Choroid plexus epithelial cell (primary cell): ENCODE results near the gene PHACTR4.
A peak's percentile ranks its signal among the peaks of the same experiment; 100 is the strongest.
"Not testable (repeated sequence)": the region's sequence is repeated elsewhere in the genome, so short reads cannot be mapped to it uniquely, and the experiment has no call there.

ENCODE experiments used
- DNase-seq: peaks from one replicate; pipeline ENCODE4 v3.0.0-alpha.2; 2010; ENCODE audit warnings: low read depth
- H3K4me3 ChIP-seq: 2 replicates; pipeline ENCODE4 v1.5.1; 2011; ENCODE audit warnings: low read depth, mild to moderate bottlenecking, control low read depth, low read length, moderate library complexity
- TF ChIP-seq, protein P1 (sequence below): conservative IDR thresholded peaks from 2 replicates; pipeline ENCODE4 v1.5.1; 2011; ENCODE audit warnings: low read depth, mild to moderate bottlenecking, control low read depth, inconsistent platforms, low read length, moderate library complexity

Gene PHACTR4

DNA sequence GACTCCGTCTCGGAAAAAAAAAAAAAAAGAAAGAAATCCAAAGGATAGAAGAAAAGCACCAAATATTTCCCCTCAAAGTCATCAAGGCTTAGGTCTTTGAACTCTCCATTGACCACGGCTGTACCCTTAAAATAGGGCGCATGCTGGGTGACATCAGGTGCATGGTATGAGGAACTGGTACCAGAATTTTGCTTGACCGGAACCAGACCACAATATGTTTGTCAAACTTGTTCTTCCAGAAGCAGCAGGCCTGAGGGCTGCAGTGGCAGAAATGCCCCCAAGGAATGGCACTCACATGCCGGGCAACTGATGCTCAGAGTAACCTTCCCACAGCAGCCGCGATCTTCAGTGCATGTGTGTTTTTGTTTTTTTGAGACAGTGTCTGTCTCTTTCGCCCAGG is 157.3 kb downstream of the PHACTR4 start:
- no peak overlapping the region for H3K4me3 ChIP-seq
- no peak for DNase-seq
- TF ChIP-seq, protein P1, sequence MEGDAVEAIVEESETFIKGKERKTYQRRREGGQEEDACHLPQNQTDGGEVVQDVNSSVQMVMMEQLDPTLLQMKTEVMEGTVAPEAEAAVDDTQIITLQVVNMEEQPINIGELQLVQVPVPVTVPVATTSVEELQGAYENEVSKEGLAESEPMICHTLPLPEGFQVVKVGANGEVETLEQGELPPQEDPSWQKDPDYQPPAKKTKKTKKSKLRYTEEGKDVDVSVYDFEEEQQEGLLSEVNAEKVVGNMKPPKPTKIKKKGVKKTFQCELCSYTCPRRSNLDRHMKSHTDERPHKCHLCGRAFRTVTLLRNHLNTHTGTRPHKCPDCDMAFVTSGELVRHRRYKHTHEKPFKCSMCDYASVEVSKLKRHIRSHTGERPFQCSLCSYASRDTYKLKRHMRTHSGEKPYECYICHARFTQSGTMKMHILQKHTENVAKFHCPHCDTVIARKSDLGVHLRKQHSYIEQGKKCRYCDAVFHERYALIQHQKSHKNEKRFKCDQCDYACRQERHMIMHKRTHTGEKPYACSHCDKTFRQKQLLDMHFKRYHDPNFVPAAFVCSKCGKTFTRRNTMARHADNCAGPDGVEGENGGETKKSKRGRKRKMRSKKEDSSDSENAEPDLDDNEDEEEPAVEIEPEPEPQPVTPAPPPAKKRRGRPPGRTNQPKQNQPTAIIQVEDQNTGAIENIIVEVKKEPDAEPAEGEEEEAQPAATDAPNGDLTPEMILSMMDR: no peak

DNA sequence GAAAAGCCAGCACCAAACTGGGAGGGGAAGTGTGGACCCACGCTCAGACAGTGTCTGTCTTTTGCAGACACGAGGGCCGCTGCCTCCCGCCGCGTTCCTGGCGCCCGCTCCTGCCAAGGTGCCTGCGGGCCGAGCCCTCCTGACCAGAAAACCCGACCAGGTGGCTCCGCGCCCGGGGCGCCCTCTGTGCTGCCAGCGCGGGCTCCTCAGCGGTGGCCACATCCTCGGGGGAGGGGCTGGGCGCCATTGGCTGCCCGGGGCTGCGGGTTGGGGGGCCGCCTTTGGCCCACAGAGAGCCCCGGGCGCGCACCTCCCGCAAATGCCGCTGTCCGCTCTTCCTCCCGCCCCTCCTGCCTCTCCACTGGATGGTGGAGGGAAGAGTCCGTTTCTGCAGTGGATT is 160.9 kb downstream of the PHACTR4 start:
- TF ChIP-seq, protein P1: no peak
- DNase-seq: no peak
- no peak overlapping the region for H3K4me3 ChIP-seq

DNA sequence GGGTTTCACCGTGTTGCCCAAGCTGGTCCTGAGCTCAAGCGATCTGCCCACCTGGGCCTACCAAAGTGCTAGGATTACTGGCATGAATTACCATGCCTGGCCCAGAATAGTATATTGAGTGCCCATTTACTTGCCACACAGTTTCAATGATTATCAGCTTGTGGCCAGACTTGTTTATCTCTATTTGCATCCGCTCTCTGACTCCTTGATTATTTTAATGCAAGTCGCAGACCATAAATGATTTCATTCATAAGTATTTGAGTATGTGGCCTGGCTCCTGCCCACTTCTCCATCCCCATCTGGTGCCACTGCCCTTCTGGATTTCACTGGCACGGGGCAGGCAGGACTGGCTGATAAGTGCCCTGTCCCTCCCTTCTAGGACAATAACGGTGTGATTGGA is 165.1 kb downstream of the PHACTR4 start:
- DNase-seq: no peak
- no peak overlapping the region for H3K4me3 ChIP-seq
- TF ChIP-seq, protein P1: no peak

DNA sequence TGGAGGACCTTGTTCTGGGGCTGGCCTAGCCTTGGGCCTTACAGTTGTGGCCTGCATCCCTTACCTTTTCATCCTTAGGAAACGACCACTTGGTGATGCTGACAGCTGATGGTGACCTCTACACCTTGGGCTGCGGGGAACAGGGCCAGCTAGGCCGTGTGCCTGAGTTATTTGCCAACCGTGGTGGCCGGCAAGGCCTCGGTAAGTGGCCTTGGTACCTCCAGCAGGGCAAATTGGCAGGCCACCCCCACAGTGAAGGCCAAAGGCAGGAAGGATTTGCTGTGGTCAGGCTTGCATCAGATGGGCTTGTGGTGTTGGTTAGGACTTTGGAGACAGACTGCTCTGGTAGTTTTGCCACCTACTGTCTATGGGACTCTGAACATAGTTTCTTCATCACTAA is 165.6 kb downstream of the PHACTR4 start:
- DNase-seq: no peak
- H3K4me3 ChIP-seq: no peak overlapping the region
- TF ChIP-seq, protein P1: no peak

DNA sequence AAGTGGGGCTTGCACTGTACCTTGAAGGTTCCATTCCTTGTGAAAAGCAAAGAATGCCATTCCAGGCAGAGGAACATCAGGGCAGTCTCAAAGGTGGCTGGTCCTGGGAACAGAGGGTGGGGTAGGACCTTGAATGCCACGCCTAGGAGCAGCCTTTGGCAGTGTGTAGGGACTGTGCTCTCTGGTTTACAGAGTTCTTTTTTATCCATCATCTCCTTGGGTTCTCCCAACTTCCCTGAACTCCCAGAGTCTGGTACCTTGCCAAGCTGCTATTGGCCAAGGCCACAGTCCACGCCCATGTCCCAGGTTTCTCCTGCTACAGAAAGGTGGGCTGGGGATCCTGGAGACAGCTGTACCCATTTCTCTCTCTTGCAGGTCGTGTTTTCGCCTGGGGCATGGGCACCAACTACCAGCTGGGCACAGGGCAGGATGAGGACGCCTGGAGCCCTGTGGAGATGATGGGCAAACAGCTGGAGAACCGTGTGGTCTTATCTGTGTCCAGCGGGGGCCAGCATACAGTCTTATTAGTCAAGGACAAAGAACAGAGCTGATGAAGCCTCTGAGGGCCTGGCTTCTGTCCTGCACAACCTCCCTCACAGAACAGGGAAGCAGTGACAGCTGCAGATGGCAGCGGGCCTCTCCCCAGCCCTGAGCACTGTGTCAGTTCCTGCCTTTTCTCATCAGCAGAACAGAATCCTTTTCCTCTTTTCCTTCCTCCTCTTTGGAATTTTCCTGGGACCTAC is 168.1 kb downstream of the PHACTR4 start:
- TF ChIP-seq, protein P1: no peak
- H3K4me3 ChIP-seq: no peak overlapping the region
- no peak for DNase-seq

DNA sequence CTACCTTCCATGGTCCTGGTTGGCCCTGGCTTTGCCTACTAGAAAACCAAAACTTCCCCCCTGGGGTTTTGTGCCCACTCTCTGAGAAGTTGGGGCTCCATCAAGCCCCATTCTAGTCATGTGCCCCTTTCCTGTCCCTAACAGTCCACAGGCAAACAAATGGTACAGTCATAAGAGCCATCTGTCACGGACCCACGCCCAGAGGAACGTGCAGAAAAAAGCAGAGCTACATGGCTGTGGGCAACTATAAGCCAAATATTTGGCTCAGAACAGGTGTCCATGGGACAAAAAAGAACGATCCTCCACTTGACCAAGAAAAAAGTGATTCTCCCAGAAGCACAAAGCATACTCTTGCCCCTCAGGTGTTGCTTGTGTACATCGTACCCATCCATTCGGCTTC is 168.7 kb downstream of the PHACTR4 start:
- TF ChIP-seq, protein P1: no peak
- no peak for DNase-seq
- H3K4me3 ChIP-seq: no peak overlapping the region

DNA sequence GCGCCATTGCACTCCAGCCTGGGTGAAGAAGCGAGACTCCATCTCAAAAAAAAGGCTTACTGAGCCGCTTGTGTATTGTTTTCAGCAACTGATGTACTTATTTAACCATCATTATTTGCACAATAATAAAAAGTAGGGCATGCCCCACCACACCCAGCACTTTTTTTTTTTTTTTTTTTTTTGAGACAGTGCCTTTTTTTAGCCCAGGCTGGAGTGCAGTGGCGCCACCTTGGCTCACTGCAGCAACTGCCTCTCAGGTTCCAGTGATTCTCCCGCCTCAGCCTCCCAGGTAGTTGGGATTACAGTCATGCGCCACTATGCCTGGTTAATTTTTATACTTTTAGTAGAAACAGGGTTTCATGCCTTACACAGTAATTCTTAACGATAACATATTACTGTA is 171.1 kb downstream of the PHACTR4 start:
- H3K4me3 ChIP-seq: no peak overlapping the region
- TF ChIP-seq, protein P1: peak; percentile 28
- DNase-seq: peak; percentile 4

DNA sequence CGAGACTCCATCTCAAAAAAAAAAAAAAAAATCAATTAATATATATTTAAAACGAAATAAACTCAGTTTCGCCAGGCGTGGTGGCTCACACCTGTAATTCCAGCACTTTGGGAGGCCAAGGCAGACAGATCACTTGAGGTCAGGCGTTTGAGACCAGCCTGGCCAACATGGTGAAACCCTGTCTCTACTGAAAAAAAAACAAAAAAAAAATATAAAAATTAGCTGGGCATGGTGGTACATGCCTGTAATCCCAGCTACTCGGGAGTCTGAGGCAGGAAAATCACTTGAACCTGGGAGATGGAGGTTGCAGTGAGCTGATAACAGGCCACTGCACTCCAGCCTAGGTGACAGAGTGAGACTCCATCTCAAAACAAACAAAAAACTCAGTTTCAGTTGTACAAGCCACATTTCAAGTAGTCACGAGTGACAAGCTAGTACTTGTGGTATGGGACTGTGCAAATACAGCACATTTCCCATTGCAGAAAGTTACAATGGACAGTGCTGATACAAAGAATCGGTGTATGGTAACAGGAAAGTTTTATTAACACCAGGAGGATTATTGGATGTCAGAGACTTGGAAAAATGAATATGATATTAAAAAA is 172.0 kb downstream of the PHACTR4 start:
- not testable (repeated sequence) for H3K4me3 ChIP-seq, DNase-seq
